MM.1S (cell line): ENCODE data around the gene PCNT.

ENCODE experiments used
- CTCF ChIP-seq: fragments of 300-600 bp; sonication (generic); IDR thresholded peaks from 2 replicates; pipeline ENCODE4 v1.5.1; 2016; ENCODE audit warnings: antibody characterized with exemption, low read length, mixed read lengths
- EZH2 ChIP-seq: fragments of 300-600 bp; sonication (generic); optimal IDR thresholded peaks from 2 replicates; pipeline ENCODE3; 2017; ENCODE audit warnings: low read depth, mild to moderate bottlenecking, antibody characterized with exemption, low read length, mixed read lengths

- no peak for TF ChIP-seq CTCF
- TF ChIP-seq EZH2 = no peak
Observed at GRCh38 chr21:46472246-46472645, 148.3 kb downstream of the PCNT start.
